Neural cell (in vitro differentiated cells): Measurements from ENCODE around the gene LFNG. TPM values are rescaled to one million over a fixed set of nuclear protein-coding genes. Genes with fewer than 3 reads are reported as not detected.

ENCODE experiments used
- H2AFZ ChIP-seq: fragments of 200-600, 300-800 bp; sonication (generic), shearing (Covaris generic); 2 replicates; pipeline ENCODE4 v1.6.0; 2014; ENCODE audit warnings: low read depth, mild to moderate bottlenecking, antibody characterized with exemption, low read length, moderate library complexity
- H3F3A ChIP-seq: fragments of 200-600 bp; shearing (Covaris generic); 2 replicates; pipeline ENCODE4 v1.6.1; 2016; ENCODE audit warnings: mild to moderate bottlenecking, moderate library complexity, mixed read lengths, antibody characterized with exemption, low read length; ENCODE audit not compliant: insufficient read depth, poor library complexity, severe bottlenecking
- H3K27ac ChIP-seq: fragments of 200-600, 300-800 bp; sonication (generic), shearing (Covaris generic); 2 replicates; pipeline ENCODE4 v1.5.1; 2014; ENCODE audit warnings: mild to moderate bottlenecking, low read length, moderate library complexity
- H3K27me3 ChIP-seq: fragments of 300-800, 200-600 bp; sonication (generic), shearing (Covaris generic); 2 replicates; pipeline ENCODE4 v1.6.0; 2014; ENCODE audit warnings: mild to moderate bottlenecking, low read depth, low read length, moderate library complexity; ENCODE audit not compliant: insufficient read depth
- H3K36me3 ChIP-seq: fragments of 300-800, 200-600 bp; sonication (generic), shearing (Covaris generic); 2 replicates; pipeline ENCODE4 v1.5.1; 2014; ENCODE audit warnings: mild to moderate bottlenecking, antibody characterized with exemption, low read length, moderate library complexity; ENCODE audit not compliant: insufficient read depth
- H3K4me2 ChIP-seq: fragments of 300-800, 200-600 bp; sonication (generic), shearing (Covaris generic); 2 replicates; pipeline ENCODE4 v1.6.0; 2014; ENCODE audit warnings: mild to moderate bottlenecking, low read length
- H3K4me3 ChIP-seq: fragments of 300-800, 200-600 bp; sonication (generic), shearing (Covaris generic); 2 replicates; pipeline ENCODE4 v1.5.1; 2014; ENCODE audit warnings: mild to moderate bottlenecking, low read length, moderate library complexity
- H3K79me2 ChIP-seq: fragments of 200-600 bp; shearing (Covaris generic); replicated peaks from 2 replicates; pipeline ENCODE4 v1.6.0; 2014; ENCODE audit warnings: mild to moderate bottlenecking, low read length, moderate library complexity; ENCODE audit not compliant: insufficient read depth
- H3K9ac ChIP-seq: fragments of 300-800, 200-600 bp; sonication (generic), shearing (Covaris generic); 2 replicates; pipeline ENCODE4 v1.6.1; 2016; ENCODE audit warnings: mild to moderate bottlenecking, low read length, mixed read lengths
- H3K9me2 ChIP-seq: fragments of 200-600 bp; shearing (Covaris generic); 2 replicates; pipeline ENCODE4 v1.6.1; 2016; ENCODE audit warnings: mild to moderate bottlenecking, low read length, mixed read lengths; ENCODE audit not compliant: insufficient read depth
- H3K9me3 ChIP-seq: fragments of 200-600, 300-800 bp; sonication (generic), shearing (Covaris generic); 2 replicates; pipeline ENCODE4 v1.6.1; 2016; ENCODE audit warnings: mild to moderate bottlenecking, mixed run types, low read length, moderate library complexity, mixed read lengths
- H4K20me1 ChIP-seq: fragments of 200-600 bp; shearing (Covaris generic); 2 replicates; pipeline ENCODE4 v1.6.1; 2016; ENCODE audit warnings: mild to moderate bottlenecking, mixed run types; ENCODE audit not compliant: insufficient read depth
- CTCF ChIP-seq: fragments of 450-650 bp; IDR thresholded peaks from 2 replicates; pipeline ENCODE4 v1.5.1; 2014; ENCODE audit warnings: antibody characterized with exemption, mild to moderate bottlenecking, moderate library complexity; ENCODE audit not compliant: poor library complexity, severe bottlenecking
- EP300 ChIP-seq: fragments of 450-650 bp; conservative IDR thresholded peaks from 2 replicates; pipeline ENCODE4 v1.6.1; 2014; ENCODE audit warnings: antibody characterized with exemption, mild to moderate bottlenecking, moderate library complexity; ENCODE audit not compliant: poor library complexity, severe bottlenecking
- EZH2 ChIP-seq: fragments of 200-600, 300-800 bp; shearing (Covaris generic), sonication (generic); IDR thresholded peaks from 2 replicates; pipeline ENCODE4 v1.6.1; 2014; ENCODE audit warnings: antibody characterized with exemption, low read length, borderline replicate concordance, mild to moderate bottlenecking; ENCODE audit not compliant: insufficient read depth, poor library complexity, severe bottlenecking
- MXI1 ChIP-seq: fragments of 450-650 bp; conservative IDR thresholded peaks from 2 replicates; pipeline ENCODE4 v1.6.1; 2014; ENCODE audit warnings: antibody characterized with exemption, mild to moderate bottlenecking; ENCODE audit not compliant: poor library complexity, severe bottlenecking
- POLR2AphosphoS5 ChIP-seq: IDR thresholded peaks from 2 replicates; pipeline ENCODE4 v1.6.1; 2012
- RAD21 ChIP-seq: fragments of 450-650 bp; conservative IDR thresholded peaks from 2 replicates; pipeline ENCODE4 v1.6.1; 2014; ENCODE audit warnings: antibody characterized with exemption, mild to moderate bottlenecking, moderate library complexity
- REST ChIP-seq: IDR thresholded peaks from 2 replicates; pipeline ENCODE4 v1.6.1; 2012; ENCODE audit warnings: borderline replicate concordance
- SMC3 ChIP-seq: fragments of 450-650 bp; conservative IDR thresholded peaks from 2 replicates; pipeline ENCODE4 v1.6.1; 2014; ENCODE audit warnings: antibody characterized with exemption, mild to moderate bottlenecking, moderate library complexity; ENCODE audit not compliant: poor library complexity
- TAF1 ChIP-seq: IDR thresholded peaks from 2 replicates; pipeline ENCODE4 v1.6.1; 2012; ENCODE audit warnings: low read depth
- polyA plus RNA-seq: library from polyadenylated mRNA; depleted of rRNA; stranded (reverse); fragments of >200 nt; gene quantifications from 2 replicates; pipeline ENCODE4 v1.2.3, GENCODE V29; 2014

Gene LFNG
- polyA plus RNA-seq, 1 donor from 2014 or later: 0.30 TPM

- TF ChIP-seq CTCF (no peak), EZH2 (no peak)
Observed at GRCh38 chr7:2520761-2521290, 1.3 kb downstream of the LFNG start (continued).

- Histone ChIP-seq H3K9me3 (no peaks in the 10 kb centered on the region), H3K36me3 (no peaks in the 10 kb centered on the region), H4K20me1 (no peaks in the 10 kb centered on the region), H3K27ac (no peak overlapping the region), H3K9me2 (no peaks in the 10 kb centered on the region), H3K27me3 (peaks cover 10% of the 10 kb centered on the region), H3F3A (no peaks in the 10 kb centered on the region), H3K4me2 (no peak overlapping the region), H2AFZ (no peak overlapping the region), H3K79me2 (peaks cover 34% of the 10 kb centered on the region), H3K4me3 (peak overlapping the region; percentile 10), H3K9ac (no peak overlapping the region)
- TF ChIP-seq SMC3 (no peak), RAD21 (no peak), EZH2 (no peak), POLR2AphosphoS5 (no peak), TAF1 (no peak), MXI1 (no peak), CTCF (no peak), REST (no peak), EP300 (no peak)
Observed at GRCh38 chr7:2521341-2521745, 1.8 kb downstream of the LFNG start.
